Endothelial cell of umbilical vein (primary cell): ENCODE data around the gene LRRC28.
"Not testable (repeated sequence)": the region's sequence is repeated elsewhere in the genome, so short reads cannot be mapped to it uniquely, and the experiment has no call there.

ENCODE experiments used
- EZH2 ChIP-seq: IDR thresholded peaks from 2 replicates; pipeline ENCODE4 v1.6.1; 2012; ENCODE audit warnings: borderline replicate concordance, low read depth, mild to moderate bottlenecking, moderate library complexity, low read length, inconsistent platforms; ENCODE audit not compliant: severe bottlenecking
- FOS ChIP-seq: IDR thresholded peaks from 2 replicates; pipeline ENCODE4 v1.6.1; 2011; ENCODE audit warnings: mild to moderate bottlenecking, low read length, moderate library complexity, borderline replicate concordance; ENCODE audit not compliant: insufficient read depth
- GATA2 ChIP-seq: IDR thresholded peaks from 2 replicates; pipeline ENCODE4 v1.7.0; 2011; ENCODE audit warnings: low read depth, mild to moderate bottlenecking, moderate library complexity, mixed read lengths, low read length; ENCODE audit not compliant: insufficient read length, insufficient read depth
- JUN ChIP-seq: IDR thresholded peaks from 2 replicates; pipeline ENCODE4 v1.6.1; 2011; ENCODE audit warnings: borderline replicate concordance, low read depth; ENCODE audit not compliant: insufficient read length, insufficient read depth
- MYC ChIP-seq: IDR thresholded peaks from one replicate; pipeline ENCODE4 v1.6.1; 2011; ENCODE audit warnings: mild to moderate bottlenecking, low read depth, low read length
- POLR2A ChIP-seq: IDR thresholded peaks from 2 replicates; pipeline ENCODE4 v1.6.1; 2012; ENCODE audit warnings: low read depth, mild to moderate bottlenecking, control low read depth, low read length
- POLR2AphosphoS5 ChIP-seq: IDR thresholded peaks from 2 replicates; pipeline ENCODE4 v1.6.1; 2012; ENCODE audit warnings: low read depth, mild to moderate bottlenecking, control low read depth, low read length, moderate library complexity; ENCODE audit not compliant: insufficient read depth
- TF ChIP-seq, protein P1 (sequence below), 2 donors: IDR thresholded peaks; 1 replicate in 1 of 2; 2 replicates in 1 of 2; pipeline ENCODE4 v1.5.1; 2011; ENCODE audit warnings: low read length in 2 of 2, mild to moderate bottlenecking in 2 of 2, moderate library complexity in 2 of 2, control low read depth in 1 of 2, inconsistent platforms in 1 of 2, low read depth in 1 of 2; ENCODE audit not compliant: insufficient read depth in 1 of 2; ENCODE audit errors: extremely low read depth in 1 of 2
- TF ChIP-seq, protein P2 (sequence below): IDR thresholded peaks from 2 replicates; pipeline ENCODE4 v1.6.1; 2011; ENCODE audit not compliant: insufficient read depth, insufficient read length

DNA sequence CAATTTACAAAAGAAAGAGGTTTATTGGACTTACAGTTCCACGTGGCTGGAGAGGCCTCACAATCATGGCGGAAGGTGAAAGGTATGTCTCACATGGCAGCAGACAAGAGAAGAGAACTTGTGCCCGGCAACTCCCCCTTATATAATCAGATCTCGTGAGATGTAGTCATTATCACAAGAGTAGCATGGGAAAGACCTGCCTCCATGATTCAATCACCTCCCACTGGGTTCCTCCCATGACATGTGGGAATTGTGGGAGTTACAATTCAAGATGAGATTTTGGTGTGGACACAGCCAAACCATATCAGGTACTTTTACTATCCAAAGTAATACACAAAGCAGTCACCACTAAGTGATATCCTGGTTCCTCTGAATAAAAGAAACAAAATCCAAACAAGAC is 149.9 kb downstream of the LRRC28 start:
- TF ChIP-seq POLR2A, POLR2AphosphoS5, JUN, EZH2, MYC, FOS, GATA2: not testable (repeated sequence)
- TF ChIP-seq, protein P1, sequence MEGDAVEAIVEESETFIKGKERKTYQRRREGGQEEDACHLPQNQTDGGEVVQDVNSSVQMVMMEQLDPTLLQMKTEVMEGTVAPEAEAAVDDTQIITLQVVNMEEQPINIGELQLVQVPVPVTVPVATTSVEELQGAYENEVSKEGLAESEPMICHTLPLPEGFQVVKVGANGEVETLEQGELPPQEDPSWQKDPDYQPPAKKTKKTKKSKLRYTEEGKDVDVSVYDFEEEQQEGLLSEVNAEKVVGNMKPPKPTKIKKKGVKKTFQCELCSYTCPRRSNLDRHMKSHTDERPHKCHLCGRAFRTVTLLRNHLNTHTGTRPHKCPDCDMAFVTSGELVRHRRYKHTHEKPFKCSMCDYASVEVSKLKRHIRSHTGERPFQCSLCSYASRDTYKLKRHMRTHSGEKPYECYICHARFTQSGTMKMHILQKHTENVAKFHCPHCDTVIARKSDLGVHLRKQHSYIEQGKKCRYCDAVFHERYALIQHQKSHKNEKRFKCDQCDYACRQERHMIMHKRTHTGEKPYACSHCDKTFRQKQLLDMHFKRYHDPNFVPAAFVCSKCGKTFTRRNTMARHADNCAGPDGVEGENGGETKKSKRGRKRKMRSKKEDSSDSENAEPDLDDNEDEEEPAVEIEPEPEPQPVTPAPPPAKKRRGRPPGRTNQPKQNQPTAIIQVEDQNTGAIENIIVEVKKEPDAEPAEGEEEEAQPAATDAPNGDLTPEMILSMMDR (IDR thresholded peaks at IDR 0.05; ENCODE audit: extremely low read depth in 1 of 2, insufficient read depth in 1 of 2, low read depth in 1 of 2, low read length in 2 of 2): not testable (repeated sequence)
- TF ChIP-seq, protein P2, sequence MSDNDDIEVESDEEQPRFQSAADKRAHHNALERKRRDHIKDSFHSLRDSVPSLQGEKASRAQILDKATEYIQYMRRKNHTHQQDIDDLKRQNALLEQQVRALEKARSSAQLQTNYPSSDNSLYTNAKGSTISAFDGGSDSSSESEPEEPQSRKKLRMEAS: not testable (repeated sequence)
